H1 (cell line): ENCODE results near the gene MATN1. TPM values are rescaled to one million over a fixed set of nuclear protein-coding genes. Genes with fewer than 3 reads are reported as not detected.

ENCODE experiments used
- ATF3 ChIP-seq: IDR thresholded peaks from 2 replicates; pipeline ENCODE4 v1.6.1; 2011; ENCODE audit warnings: low read depth, mild to moderate bottlenecking, low read length; ENCODE audit not compliant: insufficient read depth
- BCL11A ChIP-seq, 2 experiments: IDR thresholded peaks; one replicate each; pipeline ENCODE4 v1.6.1; 2011; ENCODE audit warnings: low read depth in 2 of 2, low read length in 2 of 2, mild to moderate bottlenecking in 2 of 2
- CTCF ChIP-seq, 3 experiments: IDR thresholded peaks; 1 replicate in 2 of 3; 2 replicates in 1 of 3; pipeline versions ENCODE4 v1.5.1 to v1.6.1; 2011; ENCODE audit warnings: low read length in 3 of 3, mild to moderate bottlenecking in 3 of 3, inconsistent platforms in 2 of 3, low read depth in 1 of 3, moderate library complexity in 1 of 3; ENCODE audit not compliant: insufficient read depth in 1 of 3; ENCODE audit errors: control extremely low read depth in 1 of 3
- EGR1 ChIP-seq: IDR thresholded peaks from 2 replicates; pipeline ENCODE4 v1.6.1; 2011; ENCODE audit warnings: low read depth, low read length, borderline replicate concordance
- POLR2AphosphoS5 ChIP-seq: IDR thresholded peaks from 2 replicates; pipeline ENCODE4 v1.6.1; 2011; ENCODE audit warnings: low read depth, low read length
- RBBP5 ChIP-seq: IDR thresholded peaks from 2 replicates; pipeline ENCODE4 v1.7.1; 2012; ENCODE audit warnings: low read depth, mild to moderate bottlenecking, inconsistent platforms, low read length, moderate library complexity, borderline replicate concordance
- TAF1 ChIP-seq: IDR thresholded peaks from 2 replicates; pipeline ENCODE4 v1.6.1; 2011; ENCODE audit warnings: mild to moderate bottlenecking, low read depth, low read length
- polyA plus RNA-seq, 7 experiments: library from polyadenylated mRNA; depleted of rRNA in 3 of 7; stranded (reverse) in 5 of 7; unstranded in 2 of 7; fragments of >200 nt in 5 of 7; fragments of 200-250 nt in 2 of 7; gene quantifications; 1 replicate in 5 of 7; 2 replicates in 1 of 7; 4 replicates in 1 of 7; pipeline versions ENCODE4 v1.2.1 to v1.2.3, GENCODE V29; 2011 to 2013; ENCODE audit warnings: missing spikeins in 2 of 7, mixed read lengths in 2 of 7
- total RNA-seq: library from RNA; stranded (reverse); fragmentation: NEBNext Ultra II Directional; extraction: Animal tissue kit (Norgen Biotek cat#: 25700); gene quantifications from 2 replicates; pipeline ENCODE4 v1.2.1, GENCODE V29; 2021

The MATN1 gene
- total and polyA plus RNA-seq, 2 of the 8 experiments (the other 6 are each of a cell fraction or from before 2014, with no cell fraction given), result 0.12 to 0.28 TPM

DNA sequence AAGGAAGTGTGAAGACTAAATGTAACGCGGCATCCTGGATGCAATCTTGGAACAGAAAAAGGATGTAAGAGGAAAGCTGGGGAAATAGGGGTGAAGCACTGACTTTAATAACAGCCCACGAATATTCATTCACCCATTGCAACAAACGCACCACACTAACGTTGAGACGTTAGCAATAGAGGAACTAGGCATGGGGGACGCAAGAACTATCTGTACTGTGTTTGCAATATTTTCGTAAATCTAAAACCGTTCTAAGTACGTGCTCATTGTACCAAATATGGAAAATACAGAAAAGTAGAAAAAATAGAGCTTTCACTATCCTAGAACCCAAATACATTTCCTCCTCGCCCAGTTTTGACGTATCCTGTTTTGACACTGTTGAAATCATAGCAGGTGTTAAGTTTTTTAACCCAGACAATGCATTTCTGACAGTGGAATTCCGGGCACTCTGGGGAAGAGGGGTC, 30.3 kb upstream of the MATN1 start (continued):
- no peak for TF ChIP-seq CTCF (IDR thresholded peaks at IDR 0.05; ENCODE audit: control extremely low read depth in 1 of 3, insufficient read depth in 1 of 3, low read depth in 1 of 3, low read length in 3 of 3)
- no peak for TF ChIP-seq RBBP5
- TF ChIP-seq TAF1, result no peak
- TF ChIP-seq ATF3, result no peak
- TF ChIP-seq EGR1, result no peak
- no peak for TF ChIP-seq POLR2AphosphoS5
- no peak for TF ChIP-seq BCL11A (IDR thresholded peaks at IDR 0.05; ENCODE audit: low read depth in 2 of 2, low read length in 2 of 2)
- TF ChIP-seq, all 59 proteins: peak for 0
